ENCODE results near the gene RGS2. TPM values are rescaled to one million over a fixed set of nuclear protein-coding genes. Genes with fewer than 3 reads are reported as not detected.

Gene RGS2
- total and polyA plus RNA-seq, 3 experiments from 2014 or later, result 9.4 to 86.3 (median 10.7) TPM

- H3K4me3 Mint-ChIP-seq, result peak overlapping the region; percentile 92 to 99 (median 98)
- ChIA-PET POLR2A (interaction anchor here (1.2 to 6.0 kb wide), 2 partner anchors 249 to 312 kb away, joined by 5 to 44 read pairs; partner anchors contain the start of genes CDC73, RO60 and UCHL5), CTCF (interaction anchor here (1.0 to 2.0 kb wide), 3 partner anchors 52 to 313 kb away, joined by 4 to 7 read pairs (median 7); partner anchors contain the start of genes RO60 and UCHL5)
- Histone ChIP-seq H3K4me3 (ENCODE audit: low read length) (peak overlapping the region; percentile 99), H3K9me3 (ENCODE audit: low read length) (no peaks in the 10 kb centered on the region), H3K27me3 (ENCODE audit: insufficient read depth, low read length, poor library complexity, severe bottlenecking) (no peaks in the 10 kb centered on the region), H3K27ac (ENCODE audit: low read depth, low read length) (peak overlapping the region; percentile 96), H3K4me1 (ENCODE audit: insufficient read depth, low read length) (peaks cover 23% of the 10 kb centered on the region), H3K36me3 (ENCODE audit: insufficient read depth, low read length) (no peaks in the 10 kb centered on the region)
- peak in 4 of 5 donors; percentile 24 to 82 (median 44) for DNase-seq
- peaks cover 0 to 6% of the 10 kb centered on the region in 2 donors for H3K27me3 Mint-ChIP-seq
- peak overlapping the region; percentile 95 to 99 (median 98) for H3K27ac Mint-ChIP-seq
- no peaks in the 10 kb centered on the region for H3K9me3 Mint-ChIP-seq
- peaks cover 0 to 40% (median 5%) of the 10 kb centered on the region in 3 donors for H3K36me3 Mint-ChIP-seq
- peaks cover 39 to 56% (median 44%) of the 10 kb centered on the region in 3 donors for H3K4me1 Mint-ChIP-seq
Observed at GRCh38 chr1:192809307-192810252, 741 bp downstream of the RGS2 start.

GRCh38 chr1:192810253-192810880, 1.5 kb downstream of the RGS2 start:
- Mint-ChIP-seq H3K9me3 (no peaks in the 10 kb centered on the region), H3K4me3 (peak overlapping the region; percentile 92 to 99 (median 98)), H3K27ac (peak overlapping the region in 2 of 8 donors; percentile 64 to 98), H3K4me1 (peaks cover 39 to 56% (median 44%) of the 10 kb centered on the region in 3 donors), H3K36me3 (peaks cover 0 to 40% (median 5%) of the 10 kb centered on the region in 3 donors), H3K27me3 (peaks cover 0 to 6% of the 10 kb centered on the region in 2 donors)
- POLR2A ChIA-PET, result interaction anchor here (6.0 kb wide), 1 partner anchor 248 kb away, joined by 44 read pairs; the partner anchor contains the start of genes RO60 and UCHL5
- CTCF ChIA-PET, result interaction anchor here (0.6 to 2.0 kb wide), 2 partner anchors 209 to 313 kb away, joined by 3 to 7 read pairs; no protein-coding TSS in a partner anchor
- no peaks in the 10 kb centered on the region for H3K9me3 ChIP-seq (ENCODE audit: low read length)
- no peak overlapping the region for H3K27ac ChIP-seq (ENCODE audit: low read depth, low read length)
- DNase-seq, result no peak
- H3K4me3 ChIP-seq (ENCODE audit: low read length), result no peak overlapping the region
- H3K36me3 ChIP-seq (ENCODE audit: insufficient read depth, low read length), result no peaks in the 10 kb centered on the region
- peaks cover 23% of the 10 kb centered on the region for H3K4me1 ChIP-seq (ENCODE audit: insufficient read depth, low read length)
- no peaks in the 10 kb centered on the region for H3K27me3 ChIP-seq (ENCODE audit: insufficient read depth, low read length, poor library complexity, severe bottlenecking)

- peaks cover 0 to 40% (median 5%) of the 10 kb centered on the region in 3 donors for H3K36me3 Mint-ChIP-seq
- H3K27ac ChIP-seq (ENCODE audit: low read depth, low read length), result no peak overlapping the region
- DNase-seq, result no peak
- H3K4me3 ChIP-seq (ENCODE audit: low read length), result no peak overlapping the region
- no peaks in the 10 kb centered on the region for H3K27me3 ChIP-seq (ENCODE audit: insufficient read depth, low read length, poor library complexity, severe bottlenecking)
- no peaks in the 10 kb centered on the region for H3K9me3 ChIP-seq (ENCODE audit: low read length)
- POLR2A ChIA-PET, result interaction anchor here (0.5 to 6.0 kb wide), 2 partner anchors 248 to 1415 kb away, joined by 3 to 44 read pairs; partner anchors contain the start of genes RO60 and UCHL5
- peak overlapping the region in 1 of 8 donors; percentile 77 for H3K27ac Mint-ChIP-seq
- CTCF ChIA-PET, result interaction anchor here (2.0 kb wide), 1 partner anchor 312 kb away, joined by 7 read pairs; no protein-coding TSS in a partner anchor
- peaks cover 23% of the 10 kb centered on the region for H3K4me1 ChIP-seq (ENCODE audit: insufficient read depth, low read length)
- peaks cover 0 to 6% of the 10 kb centered on the region in 2 donors for H3K27me3 Mint-ChIP-seq
- H3K4me1 Mint-ChIP-seq, result peaks cover 37 to 53% (median 39%) of the 10 kb centered on the region in 3 donors
- no peaks in the 10 kb centered on the region for H3K9me3 Mint-ChIP-seq
- H3K4me3 Mint-ChIP-seq, result peak overlapping the region in 5 of 7 donors; percentile 18 to 80 (median 39)
- H3K36me3 ChIP-seq (ENCODE audit: insufficient read depth, low read length), result no peaks in the 10 kb centered on the region
Observed at GRCh38 chr1:192811006-192811405, 2.2 kb downstream of the RGS2 start.

GRCh38 chr1:192811594-192812239, 2.9 kb downstream of the RGS2 start:
- Mint-ChIP-seq H3K9me3 (no peaks in the 10 kb centered on the region), H3K4me1 (peaks cover 32 to 45% (median 33%) of the 10 kb centered on the region in 3 donors), H3K36me3 (peaks cover 0 to 40% (median 5%) of the 10 kb centered on the region in 3 donors), H3K4me3 (peak overlapping the region in 2 of 7 donors; percentile 11 to 37), H3K27me3 (peaks cover 0 to 6% of the 10 kb centered on the region in 2 donors), H3K27ac (peak overlapping the region in 1 of 8 donors; percentile 7)
- H3K4me1 ChIP-seq (ENCODE audit: insufficient read depth, low read length), result peaks cover 21% of the 10 kb centered on the region
- no peak for DNase-seq
- POLR2A ChIA-PET, result no interaction called here
- CTCF ChIA-PET, result interaction anchor here (1.1 kb wide), 1 partner anchor 10 kb away, joined by 3 read pairs; no protein-coding TSS in a partner anchor
- H3K27ac ChIP-seq (ENCODE audit: low read depth, low read length), result no peak overlapping the region
- H3K36me3 ChIP-seq (ENCODE audit: insufficient read depth, low read length), result no peaks in the 10 kb centered on the region
- no peak overlapping the region for H3K4me3 ChIP-seq (ENCODE audit: low read length)
- no peaks in the 10 kb centered on the region for H3K27me3 ChIP-seq (ENCODE audit: insufficient read depth, low read length, poor library complexity, severe bottlenecking)
- no peaks in the 10 kb centered on the region for H3K9me3 ChIP-seq (ENCODE audit: low read length)

GRCh38 chr1:192812420-192813209, 3.8 kb downstream of the RGS2 start:
- peak overlapping the region in 1 of 7 donors; percentile 46 for H3K4me3 Mint-ChIP-seq
- H3K9me3 ChIP-seq (ENCODE audit: low read length), result no peaks in the 10 kb centered on the region
- no peaks in the 10 kb centered on the region for H3K36me3 ChIP-seq (ENCODE audit: insufficient read depth, low read length)
- ChIA-PET POLR2A (no interaction called here), CTCF (interaction anchor here (1.1 to 1.6 kb wide), 2 partner anchors 9 to 246 kb away, joined by 3 to 4 read pairs; partner anchors contain the start of gene UCHL5)
- no peaks in the 10 kb centered on the region for H3K9me3 Mint-ChIP-seq
- H3K4me1 Mint-ChIP-seq, result peaks cover 23 to 36% (median 24%) of the 10 kb centered on the region in 3 donors
- peaks cover 0 to 6% of the 10 kb centered on the region in 2 donors for H3K27me3 Mint-ChIP-seq
- H3K4me3 ChIP-seq (ENCODE audit: low read length), result no peak overlapping the region
- peaks cover 0 to 40% (median 5%) of the 10 kb centered on the region in 3 donors for H3K36me3 Mint-ChIP-seq
- no peaks in the 10 kb centered on the region for H3K27me3 ChIP-seq (ENCODE audit: insufficient read depth, low read length, poor library complexity, severe bottlenecking)
- H3K27ac ChIP-seq (ENCODE audit: low read depth, low read length), result no peak overlapping the region
- H3K4me1 ChIP-seq (ENCODE audit: insufficient read depth, low read length), result peaks cover 13% of the 10 kb centered on the region
- no peak overlapping the region for H3K27ac Mint-ChIP-seq
- DNase-seq, result no peak

- Mint-ChIP-seq H3K4me1 (peaks cover 5 to 17% (median 6%) of the 10 kb centered on the region in 3 donors), H3K36me3 (peaks cover 0 to 23% (median 5%) of the 10 kb centered on the region in 3 donors), H3K4me3 (peak overlapping the region in 1 of 7 donors; percentile 14), H3K27me3 (no peaks in the 10 kb centered on the region), H3K9me3 (no peaks in the 10 kb centered on the region), H3K27ac (no peak overlapping the region)
- Histone ChIP-seq H3K36me3 (ENCODE audit: insufficient read depth, low read length) (no peaks in the 10 kb centered on the region), H3K4me3 (ENCODE audit: low read length) (no peak overlapping the region), H3K27me3 (ENCODE audit: insufficient read depth, low read length, poor library complexity, severe bottlenecking) (no peaks in the 10 kb centered on the region), H3K27ac (ENCODE audit: low read depth, low read length) (no peak overlapping the region), H3K9me3 (ENCODE audit: low read length) (no peaks in the 10 kb centered on the region), H3K4me1 (ENCODE audit: insufficient read depth, low read length) (peaks cover under 1% of the 10 kb centered on the region)
- ChIA-PET POLR2A (no interaction called here), CTCF (no interaction called here)
- no peak for DNase-seq
Observed at GRCh38 chr1:192814805-192815204, 6.0 kb downstream of the RGS2 start.

- H3K4me1 ChIP-seq (ENCODE audit: insufficient read depth, low read length), result no peaks in the 10 kb centered on the region
- Mint-ChIP-seq H3K4me3 (no peak overlapping the region), H3K27me3 (peaks cover 2 to 6% of the 10 kb centered on the region in 2 donors), H3K36me3 (peaks cover 0 to 3% (median 0%) of the 10 kb centered on the region in 3 donors), H3K4me1 (no peaks in the 10 kb centered on the region), H3K9me3 (no peaks in the 10 kb centered on the region), H3K27ac (no peak overlapping the region)
- H3K27ac ChIP-seq (ENCODE audit: low read depth, low read length), result no peak overlapping the region
- no peak for DNase-seq
- CTCF ChIA-PET, result no interaction called here
- no peaks in the 10 kb centered on the region for H3K9me3 ChIP-seq (ENCODE audit: low read length)
- H3K27me3 ChIP-seq (ENCODE audit: insufficient read depth, low read length, poor library complexity, severe bottlenecking), result no peaks in the 10 kb centered on the region
- POLR2A ChIA-PET, result no interaction called here
- H3K4me3 ChIP-seq (ENCODE audit: low read length), result no peak overlapping the region
- no peaks in the 10 kb centered on the region for H3K36me3 ChIP-seq (ENCODE audit: insufficient read depth, low read length)
Observed at GRCh38 chr1:192817246-192817645, 8.4 kb downstream of the RGS2 start.
